Fibroblast of the aortic adventitia (primary cell): Measurements from ENCODE around the gene COLEC11. TPM values are rescaled to one million over a fixed set of nuclear protein-coding genes. Genes with fewer than 3 reads are reported as not detected.

Experiments
- DNase-seq: peaks from one replicate; pipeline ENCODE4 v3.0.0-alpha.2; 2010; ENCODE audit warnings: low read depth
- H3K4me3 ChIP-seq: 2 replicates; pipeline ENCODE4 v1.5.1; 2011; ENCODE audit warnings: low read depth, mild to moderate bottlenecking, control low read depth, low read length, moderate library complexity
- CTCF ChIP-seq: IDR thresholded peaks from 2 replicates; pipeline ENCODE4 v1.5.1; 2011; ENCODE audit warnings: mild to moderate bottlenecking, low read length, control low read depth, inconsistent platforms; ENCODE audit not compliant: insufficient read depth
- total RNA-seq: library from RNA; depleted of rRNA; stranded (reverse); fragments of >200 nt; gene quantifications from 2 replicates; pipeline ENCODE4 v1.2.3, GENCODE V29; 2012; ENCODE audit warnings: low replicate concordance

COLEC11 gene
- total RNA-seq, 1 donor: 0.09 TPM

- no peak overlapping the region for H3K4me3 ChIP-seq
- no peak for TF ChIP-seq CTCF
- DNase-seq: no peak
These were observed 82.5 kb downstream of the COLEC11 start for GRCh38 chr2:3677436-3677835.

GRCh38 chr2:3678212-3678611 is 83.3 kb downstream of the COLEC11 start:
- DNase-seq: no peak
- no peak for TF ChIP-seq CTCF
- no peak overlapping the region for H3K4me3 ChIP-seq

- no peak for DNase-seq
- H3K4me3 ChIP-seq: no peak overlapping the region
- no peak for TF ChIP-seq CTCF
These were observed 84.3 kb downstream of the COLEC11 start for GRCh38 chr2:3679180-3679579.

- DNase-seq: no peak
- no peak for TF ChIP-seq CTCF
- no peak overlapping the region for H3K4me3 ChIP-seq
These were observed 84.9 kb downstream of the COLEC11 start for GRCh38 chr2:3679616-3680393.

- TF ChIP-seq CTCF: no peak
- no peak overlapping the region for H3K4me3 ChIP-seq
- DNase-seq: no peak
These were observed 85.8 kb downstream of the COLEC11 start for GRCh38 chr2:3680548-3681345.

GRCh38 chr2:3681625-3682024 is 86.7 kb downstream of the COLEC11 start:
- no peak for DNase-seq
- no peak overlapping the region for H3K4me3 ChIP-seq
- TF ChIP-seq CTCF: no peak
